HepG2 (cell line): ENCODE data around the gene COQ7. TPM values are rescaled to one million over a fixed set of nuclear protein-coding genes. Genes with fewer than 3 reads are reported as not detected.
A peak's percentile ranks its signal among the peaks of the same experiment; 100 is the strongest.

Experiments used
- FOSL2 ChIP-seq: sonication (generic); formaldehyde crosslinking; IDR thresholded peaks from 2 replicates; pipeline ENCODE4 v1.4.0; 2020; ENCODE audit warnings: missing genetic modification reagents
- GPBP1L1 ChIP-seq: sonication (generic); formaldehyde crosslinking; IDR thresholded peaks from 2 replicates; pipeline ENCODE4 v1.5.0; 2020; ENCODE audit warnings: mild to moderate bottlenecking, missing genetic modification reagents
- HHEX ChIP-seq: IDR thresholded peaks from 2 replicates; pipeline ENCODE4 v1.6.1; 2016; ENCODE audit warnings: control low read depth
- HNF4A ChIP-seq: sonication (generic); formaldehyde crosslinking; IDR thresholded peaks from 2 replicates; pipeline ENCODE4 v1.4.0; 2020; ENCODE audit warnings: missing genetic modification reagents
- IKZF4 ChIP-seq: sonication (generic); formaldehyde crosslinking; IDR thresholded peaks from 2 replicates; pipeline ENCODE4 v1.5.1; 2020; ENCODE audit warnings: borderline replicate concordance, mild to moderate bottlenecking, low read depth, missing genetic modification reagents; ENCODE audit errors: not compliant biosample characterization
- KLF15 ChIP-seq: sonication (generic); formaldehyde crosslinking; IDR thresholded peaks from 2 replicates; pipeline ENCODE4 v1.8.1; 2023; ENCODE audit warnings: borderline replicate concordance, mild to moderate bottlenecking, inconsistent platforms, missing genetic modification reagents, mixed read lengths
- KLF6 ChIP-seq: IDR thresholded peaks from 2 replicates; pipeline ENCODE4 v1.8.0; 2016; ENCODE audit warnings: missing biosample characterization, missing genetic modification reagents
- MYNN ChIP-seq: sonication (generic); formaldehyde crosslinking; IDR thresholded peaks from 2 replicates; pipeline ENCODE4 v1.4.0; 2020; ENCODE audit warnings: mild to moderate bottlenecking, low read depth, missing genetic modification reagents
- NR0B2 ChIP-seq: sonication (generic); formaldehyde crosslinking; IDR thresholded peaks from 2 replicates; pipeline ENCODE4 v1.4.0; 2020; ENCODE audit warnings: mild to moderate bottlenecking, missing genetic modification reagents
- PHF8 ChIP-seq: sonication (generic); formaldehyde crosslinking; IDR thresholded peaks from 2 replicates; pipeline ENCODE4 v1.5.0; 2020; ENCODE audit warnings: missing genetic modification reagents
- RBAK ChIP-seq: sonication (generic); formaldehyde crosslinking; IDR thresholded peaks from 2 replicates; pipeline ENCODE4 v1.5.1; 2020; ENCODE audit warnings: mild to moderate bottlenecking, missing genetic modification reagents
- RELA ChIP-seq: sonication (generic); formaldehyde crosslinking; IDR thresholded peaks from 2 replicates; pipeline ENCODE4 v1.4.0; 2020; ENCODE audit warnings: missing genetic modification reagents
- REXO4 ChIP-seq: sonication (generic); formaldehyde crosslinking; IDR thresholded peaks from 2 replicates; pipeline ENCODE4 v1.8.0; 2022; ENCODE audit warnings: missing genetic modification reagents, mild to moderate bottlenecking, borderline replicate concordance
- RXRA ChIP-seq: sonication (generic); formaldehyde crosslinking; IDR thresholded peaks from 2 replicates; pipeline ENCODE4 v1.5.1; 2020; ENCODE audit warnings: missing genetic modification reagents
- SRSF9 ChIP-seq: fragments of 200-400 bp; formaldehyde crosslinking; IDR thresholded peaks from 2 replicates; pipeline ENCODE4 v1.6.1; 2018; ENCODE audit warnings: borderline replicate concordance, mild to moderate bottlenecking, low read depth, low read length; ENCODE audit not compliant: insufficient read depth, poor library complexity, severe bottlenecking
- STAT6 ChIP-seq: sonication (generic); formaldehyde crosslinking; IDR thresholded peaks from 2 replicates; pipeline ENCODE4 v1.4.0; 2020; ENCODE audit warnings: missing genetic modification reagents, mild to moderate bottlenecking, borderline replicate concordance
- TRIM24 ChIP-seq: sonication (generic); formaldehyde crosslinking; IDR thresholded peaks from 2 replicates; pipeline ENCODE4 v1.8.0; 2022; ENCODE audit warnings: mild to moderate bottlenecking, missing genetic modification reagents
- ZNF292 ChIP-seq: sonication (generic); formaldehyde crosslinking; IDR thresholded peaks from 2 replicates; pipeline ENCODE4 v1.8.1; 2022; ENCODE audit warnings: mild to moderate bottlenecking, low read depth, missing genetic modification reagents, borderline replicate concordance
- ZNF34 ChIP-seq: sonication (generic); formaldehyde crosslinking; IDR thresholded peaks from 2 replicates; pipeline ENCODE4 v1.4.0; 2020; ENCODE audit warnings: mild to moderate bottlenecking, missing genetic modification reagents, borderline replicate concordance
- ZNF350 ChIP-seq: sonication (generic); formaldehyde crosslinking; IDR thresholded peaks from 2 replicates; pipeline ENCODE4 v1.4.0; 2020; ENCODE audit warnings: mild to moderate bottlenecking, low read depth, missing genetic modification reagents, borderline replicate concordance
- ZNF550 ChIP-seq: sonication (generic); formaldehyde crosslinking; IDR thresholded peaks from 2 replicates; pipeline ENCODE4 v1.4.0; 2020; ENCODE audit warnings: mild to moderate bottlenecking, missing genetic modification reagents, borderline replicate concordance
- ZNF589 ChIP-seq: sonication (generic); formaldehyde crosslinking; conservative IDR thresholded peaks from 2 replicates; pipeline ENCODE4 v1.8.0; 2022; ENCODE audit warnings: mild to moderate bottlenecking, moderate library complexity, missing genetic modification reagents
- ZNF713 ChIP-seq: sonication (generic); formaldehyde crosslinking; IDR thresholded peaks from 2 replicates; pipeline ENCODE4 v1.4.0; 2020; ENCODE audit warnings: mild to moderate bottlenecking, missing genetic modification reagents
- ZNF737 ChIP-seq: sonication (generic); formaldehyde crosslinking; IDR thresholded peaks from 2 replicates; pipeline ENCODE4 v1.5.0; 2020; ENCODE audit warnings: missing genetic modification reagents, mild to moderate bottlenecking, borderline replicate concordance
- ZNF777 ChIP-seq: sonication (generic); formaldehyde crosslinking; IDR thresholded peaks from 2 replicates; pipeline ENCODE4 v1.4.0; 2020; ENCODE audit warnings: missing genetic modification reagents
- polyA plus RNA-seq, 8 experiments: library from polyadenylated mRNA; depleted of rRNA in 3 of 8; stranded (reverse) in 7 of 8; unstranded in 1 of 8; fragments of >200 nt; fragmentation: Illumina TruSeq in 4 of 8; extraction: Trizol in 4 of 8; gene quantifications; 2 replicates each; pipeline versions ENCODE4 v1.2.1 to v1.2.3, GENCODE V29; 2011 to 2016; ENCODE audit warnings: low read depth in 4 of 8, missing spikeins in 1 of 8, mixed read lengths in 1 of 8; ENCODE audit not compliant: insufficient read depth in 1 of 8
- total RNA-seq, 5 experiments: library from RNA; depleted of rRNA; stranded (reverse); fragments of >200 nt; fragmentation: Illumina TruSeq; extraction: Trizol; gene quantifications; 2 replicates each; pipeline ENCODE4 v1.2.3, GENCODE V29; 2016; ENCODE audit warnings: low read depth in 1 of 5

Gene COQ7
- total and polyA plus RNA-seq, 2 of the 13 experiments (the other 11 are each of a cell fraction or from before 2014, with no cell fraction given), result 20.1 to 45.7 TPM

- no peak for TF ChIP-seq RELA (CRISPR knock-in tag)
- TF ChIP-seq ZNF713 (CRISPR knock-in tag), result no peak
- TF ChIP-seq ZNF737 (CRISPR knock-in tag), result no peak
- TF ChIP-seq RXRA (CRISPR knock-in tag), result peak; percentile 92
- TF ChIP-seq ZNF777 (CRISPR knock-in tag), result peak; percentile 65
- TF ChIP-seq TRIM24, result no peak
- 0 out of 2 replicates have a peak, but pooled peaks have one; percentile 32 for TF ChIP-seq KLF15 (CRISPR knock-in tag)
- TF ChIP-seq GPBP1L1 (CRISPR knock-in tag), result no peak
- peak; percentile 71; the same call in 1 of the 2 replicates for TF ChIP-seq ZNF589 (CRISPR knock-in tag)
- 0 out of 2 replicates have a peak, but pooled peaks have one; percentile 52 for TF ChIP-seq MYNN (CRISPR knock-in tag)
- TF ChIP-seq KLF6 (CRISPR knock-in tag), result 0 out of 2 replicates have a peak, but pooled peaks have one; percentile 31
- peak; percentile 55 for TF ChIP-seq HNF4A (CRISPR knock-in tag)
- peak; percentile 72 for TF ChIP-seq FOSL2 (CRISPR knock-in tag)
- TF ChIP-seq STAT6 (CRISPR knock-in tag), result no peak; the same call in 1 of the 2 replicates
- TF ChIP-seq RBAK, result peak; percentile 68; the same call in 1 of the 2 replicates
- TF ChIP-seq HHEX (CRISPR knock-in tag), result no peak; the same call in 1 of the 2 replicates
- peak; percentile 92 for TF ChIP-seq PHF8 (CRISPR knock-in tag)
- no peak for TF ChIP-seq ZNF34 (CRISPR knock-in tag)
- peak; percentile 89; the same call in 1 of the 2 replicates for TF ChIP-seq ZNF550 (CRISPR knock-in tag)
- TF ChIP-seq ZNF292, result peak; percentile 73
- peak; percentile 21; the same call in 1 of the 2 replicates for TF ChIP-seq NR0B2 (CRISPR knock-in tag)
- peak; percentile 99 for TF ChIP-seq ZNF350 (CRISPR knock-in tag)
- no peak for TF ChIP-seq SRSF9
- peak; percentile 68 for TF ChIP-seq IKZF4 (CRISPR knock-in tag)
- TF ChIP-seq REXO4 (CRISPR knock-in tag), result no peak
These were observed at the start of gene COQ7 (continued) for GRCh38 chr16:19067349-19068236.
